Neural cell (in vitro differentiated cells): ENCODE results near the gene GPR150. TPM values are rescaled to one million over a fixed set of nuclear protein-coding genes. Genes with fewer than 3 reads are reported as not detected.

Experiments
- H2AFZ ChIP-seq: fragments of 200-600, 300-800 bp; sonication (generic), shearing (Covaris generic); 2 replicates; pipeline ENCODE4 v1.6.0; 2014; ENCODE audit warnings: low read depth, mild to moderate bottlenecking, antibody characterized with exemption, low read length, moderate library complexity
- H3F3A ChIP-seq: fragments of 200-600 bp; shearing (Covaris generic); 2 replicates; pipeline ENCODE4 v1.6.1; 2016; ENCODE audit warnings: mild to moderate bottlenecking, moderate library complexity, mixed read lengths, antibody characterized with exemption, low read length; ENCODE audit not compliant: insufficient read depth, poor library complexity, severe bottlenecking
- H3K27ac ChIP-seq: fragments of 200-600, 300-800 bp; sonication (generic), shearing (Covaris generic); 2 replicates; pipeline ENCODE4 v1.5.1; 2014; ENCODE audit warnings: mild to moderate bottlenecking, low read length, moderate library complexity
- H3K27me3 ChIP-seq: fragments of 300-800, 200-600 bp; sonication (generic), shearing (Covaris generic); 2 replicates; pipeline ENCODE4 v1.6.0; 2014; ENCODE audit warnings: mild to moderate bottlenecking, low read depth, low read length, moderate library complexity; ENCODE audit not compliant: insufficient read depth
- H3K36me3 ChIP-seq: fragments of 300-800, 200-600 bp; sonication (generic), shearing (Covaris generic); 2 replicates; pipeline ENCODE4 v1.5.1; 2014; ENCODE audit warnings: mild to moderate bottlenecking, antibody characterized with exemption, low read length, moderate library complexity; ENCODE audit not compliant: insufficient read depth
- H3K4me2 ChIP-seq: fragments of 300-800, 200-600 bp; sonication (generic), shearing (Covaris generic); 2 replicates; pipeline ENCODE4 v1.6.0; 2014; ENCODE audit warnings: mild to moderate bottlenecking, low read length
- H3K4me3 ChIP-seq: fragments of 300-800, 200-600 bp; sonication (generic), shearing (Covaris generic); 2 replicates; pipeline ENCODE4 v1.5.1; 2014; ENCODE audit warnings: mild to moderate bottlenecking, low read length, moderate library complexity
- H3K79me2 ChIP-seq: fragments of 200-600 bp; shearing (Covaris generic); replicated peaks from 2 replicates; pipeline ENCODE4 v1.6.0; 2014; ENCODE audit warnings: mild to moderate bottlenecking, low read length, moderate library complexity; ENCODE audit not compliant: insufficient read depth
- H3K9ac ChIP-seq: fragments of 300-800, 200-600 bp; sonication (generic), shearing (Covaris generic); 2 replicates; pipeline ENCODE4 v1.6.1; 2016; ENCODE audit warnings: mild to moderate bottlenecking, low read length, mixed read lengths
- H3K9me2 ChIP-seq: fragments of 200-600 bp; shearing (Covaris generic); 2 replicates; pipeline ENCODE4 v1.6.1; 2016; ENCODE audit warnings: mild to moderate bottlenecking, low read length, mixed read lengths; ENCODE audit not compliant: insufficient read depth
- H3K9me3 ChIP-seq: fragments of 200-600, 300-800 bp; sonication (generic), shearing (Covaris generic); 2 replicates; pipeline ENCODE4 v1.6.1; 2016; ENCODE audit warnings: mild to moderate bottlenecking, mixed run types, low read length, moderate library complexity, mixed read lengths
- H4K20me1 ChIP-seq: fragments of 200-600 bp; shearing (Covaris generic); 2 replicates; pipeline ENCODE4 v1.6.1; 2016; ENCODE audit warnings: mild to moderate bottlenecking, mixed run types; ENCODE audit not compliant: insufficient read depth
- CTCF ChIP-seq: fragments of 450-650 bp; IDR thresholded peaks from 2 replicates; pipeline ENCODE4 v1.5.1; 2014; ENCODE audit warnings: antibody characterized with exemption, mild to moderate bottlenecking, moderate library complexity; ENCODE audit not compliant: poor library complexity, severe bottlenecking
- EP300 ChIP-seq: fragments of 450-650 bp; conservative IDR thresholded peaks from 2 replicates; pipeline ENCODE4 v1.6.1; 2014; ENCODE audit warnings: antibody characterized with exemption, mild to moderate bottlenecking, moderate library complexity; ENCODE audit not compliant: poor library complexity, severe bottlenecking
- EZH2 ChIP-seq: fragments of 200-600, 300-800 bp; shearing (Covaris generic), sonication (generic); IDR thresholded peaks from 2 replicates; pipeline ENCODE4 v1.6.1; 2014; ENCODE audit warnings: antibody characterized with exemption, low read length, borderline replicate concordance, mild to moderate bottlenecking; ENCODE audit not compliant: insufficient read depth, poor library complexity, severe bottlenecking
- MXI1 ChIP-seq: fragments of 450-650 bp; conservative IDR thresholded peaks from 2 replicates; pipeline ENCODE4 v1.6.1; 2014; ENCODE audit warnings: antibody characterized with exemption, mild to moderate bottlenecking; ENCODE audit not compliant: poor library complexity, severe bottlenecking
- POLR2AphosphoS5 ChIP-seq: IDR thresholded peaks from 2 replicates; pipeline ENCODE4 v1.6.1; 2012
- RAD21 ChIP-seq: fragments of 450-650 bp; conservative IDR thresholded peaks from 2 replicates; pipeline ENCODE4 v1.6.1; 2014; ENCODE audit warnings: antibody characterized with exemption, mild to moderate bottlenecking, moderate library complexity
- SMC3 ChIP-seq: fragments of 450-650 bp; conservative IDR thresholded peaks from 2 replicates; pipeline ENCODE4 v1.6.1; 2014; ENCODE audit warnings: antibody characterized with exemption, mild to moderate bottlenecking, moderate library complexity; ENCODE audit not compliant: poor library complexity
- TAF1 ChIP-seq: IDR thresholded peaks from 2 replicates; pipeline ENCODE4 v1.6.1; 2012; ENCODE audit warnings: low read depth
- polyA plus RNA-seq: library from polyadenylated mRNA; depleted of rRNA; stranded (reverse); fragments of >200 nt; gene quantifications from 2 replicates; pipeline ENCODE4 v1.2.3, GENCODE V29; 2014
- TF ChIP-seq, protein P1 (sequence below): IDR thresholded peaks from 2 replicates; pipeline ENCODE4 v1.6.1; 2012; ENCODE audit warnings: borderline replicate concordance

GPR150 gene
- polyA plus RNA-seq, 1 donor from 2014 or later, result not detected

GRCh38 chr5:95621839-95622629 is 2.1 kb downstream of the GPR150 start:
- TF ChIP-seq RAD21 (no peak), MXI1 (peak; percentile 17), EP300 (peak; percentile 75), POLR2AphosphoS5 (peak; percentile 80)
- TF ChIP-seq, protein P1, sequence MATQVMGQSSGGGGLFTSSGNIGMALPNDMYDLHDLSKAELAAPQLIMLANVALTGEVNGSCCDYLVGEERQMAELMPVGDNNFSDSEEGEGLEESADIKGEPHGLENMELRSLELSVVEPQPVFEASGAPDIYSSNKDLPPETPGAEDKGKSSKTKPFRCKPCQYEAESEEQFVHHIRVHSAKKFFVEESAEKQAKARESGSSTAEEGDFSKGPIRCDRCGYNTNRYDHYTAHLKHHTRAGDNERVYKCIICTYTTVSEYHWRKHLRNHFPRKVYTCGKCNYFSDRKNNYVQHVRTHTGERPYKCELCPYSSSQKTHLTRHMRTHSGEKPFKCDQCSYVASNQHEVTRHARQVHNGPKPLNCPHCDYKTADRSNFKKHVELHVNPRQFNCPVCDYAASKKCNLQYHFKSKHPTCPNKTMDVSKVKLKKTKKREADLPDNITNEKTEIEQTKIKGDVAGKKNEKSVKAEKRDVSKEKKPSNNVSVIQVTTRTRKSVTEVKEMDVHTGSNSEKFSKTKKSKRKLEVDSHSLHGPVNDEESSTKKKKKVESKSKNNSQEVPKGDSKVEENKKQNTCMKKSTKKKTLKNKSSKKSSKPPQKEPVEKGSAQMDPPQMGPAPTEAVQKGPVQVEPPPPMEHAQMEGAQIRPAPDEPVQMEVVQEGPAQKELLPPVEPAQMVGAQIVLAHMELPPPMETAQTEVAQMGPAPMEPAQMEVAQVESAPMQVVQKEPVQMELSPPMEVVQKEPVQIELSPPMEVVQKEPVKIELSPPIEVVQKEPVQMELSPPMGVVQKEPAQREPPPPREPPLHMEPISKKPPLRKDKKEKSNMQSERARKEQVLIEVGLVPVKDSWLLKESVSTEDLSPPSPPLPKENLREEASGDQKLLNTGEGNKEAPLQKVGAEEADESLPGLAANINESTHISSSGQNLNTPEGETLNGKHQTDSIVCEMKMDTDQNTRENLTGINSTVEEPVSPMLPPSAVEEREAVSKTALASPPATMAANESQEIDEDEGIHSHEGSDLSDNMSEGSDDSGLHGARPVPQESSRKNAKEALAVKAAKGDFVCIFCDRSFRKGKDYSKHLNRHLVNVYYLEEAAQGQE, result peak; percentile 93
- H3K4me3 ChIP-seq, result peak overlapping the region; percentile 69
- H3K4me2 ChIP-seq, result peak overlapping the region; percentile 57
- no peaks in the 10 kb centered on the region for H3K36me3 ChIP-seq
- no peaks in the 10 kb centered on the region for H3K9me2 ChIP-seq
- H3K79me2 ChIP-seq, result no peaks in the 10 kb centered on the region
- peaks cover 41% of the 10 kb centered on the region for H3K27me3 ChIP-seq
- H3F3A ChIP-seq, result peaks cover 10% of the 10 kb centered on the region
- H3K9me3 ChIP-seq, result no peaks in the 10 kb centered on the region
- H2AFZ ChIP-seq, result no peak overlapping the region
- H3K9ac ChIP-seq, result no peak overlapping the region
- H4K20me1 ChIP-seq, result no peaks in the 10 kb centered on the region
- H3K27ac ChIP-seq, result no peak overlapping the region

- Histone ChIP-seq H3K9me3 (no peaks in the 10 kb centered on the region), H3K36me3 (no peaks in the 10 kb centered on the region), H3K79me2 (no peaks in the 10 kb centered on the region), H3K4me2 (no peak overlapping the region), H3F3A (peaks cover 10% of the 10 kb centered on the region), H3K4me3 (no peak overlapping the region), H3K27ac (no peak overlapping the region), H3K9me2 (no peaks in the 10 kb centered on the region), H4K20me1 (no peaks in the 10 kb centered on the region), H3K27me3 (peaks cover 29% of the 10 kb centered on the region), H2AFZ (no peak overlapping the region), H3K9ac (no peak overlapping the region)
- TF ChIP-seq TAF1 (no peak), RAD21 (no peak), EZH2 (no peak), CTCF (no peak), MXI1 (no peak), POLR2AphosphoS5 (no peak), SMC3 (no peak), EP300 (no peak)
- TF ChIP-seq, protein P1, result no peak
Observed at GRCh38 chr5:95623706-95624105, 3.8 kb downstream of the GPR150 start.
